Keratinocyte (primary cell): ENCODE results near the gene PDE1A. TPM values are rescaled to one million over a fixed set of nuclear protein-coding genes. Genes with fewer than 3 reads are reported as not detected.

Source experiments
- DNase-seq: peaks from one replicate; pipeline ENCODE4 v3.0.0-alpha.2; 2011; ENCODE audit warnings: low read depth, missing footprints, low spot score
- FAIRE-seq: peaks from 2 replicates; lab custom pipeline; 2011; peaks lifted over from hg19 to GRCh38; lab: Jason Lieb, UNC
- H2AFZ ChIP-seq: 2 replicates; pipeline ENCODE4 v1.6.0; 2012; ENCODE audit warnings: low read length, control low read depth, inconsistent platforms; ENCODE audit not compliant: control insufficient read depth
- H3K27ac ChIP-seq: 2 replicates; pipeline ENCODE4 v1.5.1; 2011; ENCODE audit warnings: low read length; ENCODE audit not compliant: control insufficient read depth, insufficient read depth
- H3K27me3 ChIP-seq: 3 replicates; pipeline ENCODE4 v1.6.0; 2011; ENCODE audit warnings: low read length; ENCODE audit not compliant: control insufficient read depth, insufficient read depth; ENCODE audit errors: extremely low read depth
- H3K36me3 ChIP-seq, 2 experiments: 2 replicates in 1 of 2; 3 replicates in 1 of 2; pipeline ENCODE4 v1.5.1; 2011; ENCODE audit warnings: low read length in 2 of 2, mild to moderate bottlenecking in 1 of 2; ENCODE audit not compliant: control insufficient read depth in 2 of 2, insufficient read depth in 2 of 2; ENCODE audit errors: extremely low read depth in 1 of 2
- H3K4me1 ChIP-seq: 3 replicates; pipeline ENCODE4 v1.5.1; 2011; ENCODE audit warnings: low read length; ENCODE audit not compliant: control insufficient read depth, insufficient read depth; ENCODE audit errors: extremely low read depth
- H3K4me2 ChIP-seq: 3 replicates; pipeline ENCODE4 v1.6.0; 2011; ENCODE audit warnings: low read depth, low read length; ENCODE audit not compliant: control insufficient read depth, insufficient read depth; ENCODE audit errors: extremely low read depth
- H3K4me3 ChIP-seq, 3 experiments: fragments of 200-600 bp in 1 of 3; sonication (generic) in 1 of 3; 2 replicates in 2 of 3; 3 replicates in 1 of 3; pipeline ENCODE4 v1.5.1; 2011 to 2016; ENCODE audit warnings: low read length in 3 of 3, mild to moderate bottlenecking in 3 of 3, control low read depth in 2 of 3, inconsistent platforms in 1 of 3, low read depth in 1 of 3, mixed read lengths in 1 of 3, mixed run types in 1 of 3, moderate library complexity in 1 of 3; ENCODE audit not compliant: control insufficient read depth in 2 of 3, insufficient read depth in 2 of 3; ENCODE audit errors: extremely low read depth in 1 of 3
- H3K79me2 ChIP-seq: 2 replicates; pipeline ENCODE4 v1.6.0; 2012; ENCODE audit warnings: low read length; ENCODE audit not compliant: control insufficient read depth, insufficient read depth
- H3K9ac ChIP-seq: 3 replicates; pipeline ENCODE4 v1.6.0; 2011; ENCODE audit warnings: low read length; ENCODE audit not compliant: control insufficient read depth, insufficient read depth; ENCODE audit errors: extremely low read depth
- H3K9me1 ChIP-seq: 3 replicates; pipeline ENCODE4 v1.6.0; 2011; ENCODE audit warnings: low read length; ENCODE audit not compliant: control insufficient read depth, insufficient read depth; ENCODE audit errors: extremely low read depth
- H3K9me3 ChIP-seq: 2 replicates; pipeline ENCODE4 v1.5.1; 2012; ENCODE audit warnings: low read depth, low read length; ENCODE audit not compliant: control insufficient read depth
- H4K20me1 ChIP-seq: 3 replicates; pipeline ENCODE4 v1.6.0; 2011; ENCODE audit warnings: low read length; ENCODE audit not compliant: control insufficient read depth, insufficient read depth; ENCODE audit errors: extremely low read depth
- EZH2 ChIP-seq: IDR thresholded peaks from one replicate; pipeline ENCODE4 v1.6.1; 2012; ENCODE audit warnings: inconsistent platforms, mild to moderate bottlenecking, low read length, moderate library complexity
- dilution Hi-C: fragments of 300-500 bp; cut with MboI; formaldehyde crosslinking; loops from one replicate; pipeline ENCODE4 v1.7.0; 2020; ENCODE audit warnings: low sequenced_read_pairs; ENCODE audit not compliant: extremely low pct_ligation_motif_present
- polyA plus RNA-seq, 5 experiments: library from polyadenylated mRNA; depleted of rRNA in 3 of 5; stranded (reverse) in 3 of 5; stranded (forward) in 1 of 5; unstranded in 1 of 5; fragments of >200 nt; gene quantifications; 1 replicate in 1 of 5; 2 replicates in 3 of 5; 3 replicates in 1 of 5; pipeline versions ENCODE4 v1.2.1 to v1.2.3, GENCODE V29; 2011 to 2012; ENCODE audit warnings: missing spikeins in 2 of 5, low read depth in 1 of 5, low replicate concordance in 1 of 5
- TF ChIP-seq, protein P1 (sequence below), 3 experiments: IDR thresholded peaks in 1 of 3; conservative IDR thresholded peaks in 1 of 3; optimal IDR thresholded peaks in 1 of 3; 2 replicates in 2 of 3; 3 replicates in 1 of 3; pipeline versions ENCODE3 to v1.5.1; 2011; ENCODE audit warnings: low read length in 3 of 3, mild to moderate bottlenecking in 3 of 3, moderate library complexity in 2 of 3, control low read depth in 1 of 3, inconsistent platforms in 1 of 3; ENCODE audit not compliant: insufficient read depth in 2 of 3; ENCODE audit errors: extremely low read depth in 1 of 3

The PDE1A gene
- polyA plus RNA-seq, 1 donor (not counting 4 experiments of a cell fraction or from before 2014, with no cell fraction given): 0.10 TPM

DNA sequence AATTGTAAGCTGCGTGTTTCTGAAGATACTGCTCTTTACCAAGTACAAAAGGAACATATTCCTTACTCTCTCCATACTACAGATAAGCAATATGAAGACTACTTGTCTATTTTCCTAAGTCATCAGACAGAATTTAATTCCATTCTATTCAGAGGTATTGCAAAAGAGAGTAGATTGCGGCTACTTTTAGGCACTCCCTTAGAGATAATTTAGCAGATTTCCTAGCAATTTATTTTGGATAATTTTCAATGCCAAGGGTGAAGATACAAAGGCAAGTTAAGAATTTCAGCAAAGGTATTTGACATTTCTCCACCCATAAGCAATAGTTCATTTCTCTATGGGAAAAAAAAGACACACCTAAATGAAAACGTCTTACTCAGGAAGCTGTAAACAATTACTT, 161.1 kb downstream of the PDE1A start:
- H3K36me3 ChIP-seq: no peaks in the 10 kb centered on the region
- H3K4me3 ChIP-seq: no peak overlapping the region
- H3K79me2 ChIP-seq: no peaks in the 10 kb centered on the region
- no peaks in the 10 kb centered on the region for H3K9me1 ChIP-seq
- no peak overlapping the region for H3K9ac ChIP-seq
- no peaks in the 10 kb centered on the region for H4K20me1 ChIP-seq
- no peaks in the 10 kb centered on the region for H3K27me3 ChIP-seq
- H3K9me3 ChIP-seq: no peaks in the 10 kb centered on the region
- H3K27ac ChIP-seq: no peak overlapping the region
- DNase-seq (no peak), FAIRE-seq (no peak)
- dilution Hi-C loops: no loop called here
- no peak overlapping the region for H2AFZ ChIP-seq
- TF ChIP-seq, protein P1, sequence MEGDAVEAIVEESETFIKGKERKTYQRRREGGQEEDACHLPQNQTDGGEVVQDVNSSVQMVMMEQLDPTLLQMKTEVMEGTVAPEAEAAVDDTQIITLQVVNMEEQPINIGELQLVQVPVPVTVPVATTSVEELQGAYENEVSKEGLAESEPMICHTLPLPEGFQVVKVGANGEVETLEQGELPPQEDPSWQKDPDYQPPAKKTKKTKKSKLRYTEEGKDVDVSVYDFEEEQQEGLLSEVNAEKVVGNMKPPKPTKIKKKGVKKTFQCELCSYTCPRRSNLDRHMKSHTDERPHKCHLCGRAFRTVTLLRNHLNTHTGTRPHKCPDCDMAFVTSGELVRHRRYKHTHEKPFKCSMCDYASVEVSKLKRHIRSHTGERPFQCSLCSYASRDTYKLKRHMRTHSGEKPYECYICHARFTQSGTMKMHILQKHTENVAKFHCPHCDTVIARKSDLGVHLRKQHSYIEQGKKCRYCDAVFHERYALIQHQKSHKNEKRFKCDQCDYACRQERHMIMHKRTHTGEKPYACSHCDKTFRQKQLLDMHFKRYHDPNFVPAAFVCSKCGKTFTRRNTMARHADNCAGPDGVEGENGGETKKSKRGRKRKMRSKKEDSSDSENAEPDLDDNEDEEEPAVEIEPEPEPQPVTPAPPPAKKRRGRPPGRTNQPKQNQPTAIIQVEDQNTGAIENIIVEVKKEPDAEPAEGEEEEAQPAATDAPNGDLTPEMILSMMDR (optimal IDR thresholded peaks at IDR 0.05 in 1 of 3, IDR thresholded peaks at IDR 0.05 in 1 of 3, conservative IDR thresholded peaks at IDR 0.05 in 1 of 3; ENCODE audit: extremely low read depth in 1 of 3, insufficient read depth in 2 of 3, low read length in 3 of 3): no peak
- TF ChIP-seq EZH2: no peak
- no peaks in the 10 kb centered on the region for H3K4me1 ChIP-seq
- H3K4me2 ChIP-seq: no peak overlapping the region

DNA sequence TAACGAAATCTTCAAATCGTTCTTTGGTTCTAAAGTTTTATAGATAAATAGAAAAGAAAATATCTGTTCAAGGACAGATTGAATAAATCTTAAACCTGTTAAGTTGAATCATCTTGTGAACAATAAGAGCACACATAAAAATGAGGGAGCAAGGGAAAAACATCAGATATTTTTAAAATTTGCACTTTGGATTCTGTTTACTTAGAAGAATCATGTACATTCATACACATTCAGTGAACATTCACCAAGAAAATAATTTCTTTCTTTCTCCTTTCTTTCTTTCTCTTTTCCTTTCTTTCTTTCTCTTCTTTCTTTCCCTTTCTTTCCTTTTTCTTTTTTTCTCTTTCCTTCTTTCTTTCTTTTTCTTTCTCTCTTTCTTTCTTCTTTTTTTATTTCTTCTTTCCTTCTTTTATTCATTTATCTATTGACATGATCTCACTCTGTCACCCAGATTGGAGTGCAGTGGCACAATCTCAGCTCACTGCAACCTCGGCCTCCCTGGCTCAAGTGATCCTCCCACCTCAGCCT, 164.9 kb downstream of the PDE1A start:
- Histone ChIP-seq H3K9me3 (no peaks in the 10 kb centered on the region), H3K4me1 (no peaks in the 10 kb centered on the region), H3K4me3 (no peak overlapping the region), H3K36me3 (no peaks in the 10 kb centered on the region), H3K4me2 (no peak overlapping the region), H3K27me3 (no peaks in the 10 kb centered on the region), H3K79me2 (no peaks in the 10 kb centered on the region), H3K9ac (no peak overlapping the region), H2AFZ (no peak overlapping the region), H4K20me1 (no peaks in the 10 kb centered on the region), H3K27ac (no peak overlapping the region), H3K9me1 (no peaks in the 10 kb centered on the region)
- TF ChIP-seq EZH2: no peak
- TF ChIP-seq, protein P1 (optimal IDR thresholded peaks at IDR 0.05 in 1 of 3, IDR thresholded peaks at IDR 0.05 in 1 of 3, conservative IDR thresholded peaks at IDR 0.05 in 1 of 3; ENCODE audit: extremely low read depth in 1 of 3, insufficient read depth in 2 of 3, low read length in 3 of 3): no peak
- dilution Hi-C loops: no loop called here
- FAIRE-seq (no peak), DNase-seq (no peak)
